Ishikawa (cell line): Measurements from ENCODE around the gene WEE2.

ENCODE experiments used
- EGR1 ChIP-seq: IDR thresholded peaks from 2 replicates; pipeline ENCODE4 v1.6.1; 2012
- EP300 ChIP-seq: IDR thresholded peaks from 2 replicates; pipeline ENCODE4 v1.6.1; 2012; ENCODE audit warnings: borderline replicate concordance
- NFIC ChIP-seq: IDR thresholded peaks from 2 replicates; pipeline ENCODE4 v1.6.1; 2012
- RAD21 ChIP-seq: IDR thresholded peaks from 2 replicates; pipeline ENCODE4 v1.6.1; 2012; ENCODE audit warnings: low read depth
- TEAD4 ChIP-seq: IDR thresholded peaks from 2 replicates; pipeline ENCODE4 v1.6.1; 2012
- YY1 ChIP-seq: IDR thresholded peaks from 2 replicates; pipeline ENCODE4 v1.6.1; 2012; ENCODE audit warnings: low read depth
- ZBTB7A ChIP-seq: IDR thresholded peaks from 2 replicates; pipeline ENCODE4 v1.6.1; 2012; ENCODE audit warnings: low read depth
- TF ChIP-seq, protein P1 (sequence below): IDR thresholded peaks from 2 replicates; pipeline ENCODE4 v1.6.1; 2012; ENCODE audit warnings: low read depth, mild to moderate bottlenecking

- TF ChIP-seq, protein P1, sequence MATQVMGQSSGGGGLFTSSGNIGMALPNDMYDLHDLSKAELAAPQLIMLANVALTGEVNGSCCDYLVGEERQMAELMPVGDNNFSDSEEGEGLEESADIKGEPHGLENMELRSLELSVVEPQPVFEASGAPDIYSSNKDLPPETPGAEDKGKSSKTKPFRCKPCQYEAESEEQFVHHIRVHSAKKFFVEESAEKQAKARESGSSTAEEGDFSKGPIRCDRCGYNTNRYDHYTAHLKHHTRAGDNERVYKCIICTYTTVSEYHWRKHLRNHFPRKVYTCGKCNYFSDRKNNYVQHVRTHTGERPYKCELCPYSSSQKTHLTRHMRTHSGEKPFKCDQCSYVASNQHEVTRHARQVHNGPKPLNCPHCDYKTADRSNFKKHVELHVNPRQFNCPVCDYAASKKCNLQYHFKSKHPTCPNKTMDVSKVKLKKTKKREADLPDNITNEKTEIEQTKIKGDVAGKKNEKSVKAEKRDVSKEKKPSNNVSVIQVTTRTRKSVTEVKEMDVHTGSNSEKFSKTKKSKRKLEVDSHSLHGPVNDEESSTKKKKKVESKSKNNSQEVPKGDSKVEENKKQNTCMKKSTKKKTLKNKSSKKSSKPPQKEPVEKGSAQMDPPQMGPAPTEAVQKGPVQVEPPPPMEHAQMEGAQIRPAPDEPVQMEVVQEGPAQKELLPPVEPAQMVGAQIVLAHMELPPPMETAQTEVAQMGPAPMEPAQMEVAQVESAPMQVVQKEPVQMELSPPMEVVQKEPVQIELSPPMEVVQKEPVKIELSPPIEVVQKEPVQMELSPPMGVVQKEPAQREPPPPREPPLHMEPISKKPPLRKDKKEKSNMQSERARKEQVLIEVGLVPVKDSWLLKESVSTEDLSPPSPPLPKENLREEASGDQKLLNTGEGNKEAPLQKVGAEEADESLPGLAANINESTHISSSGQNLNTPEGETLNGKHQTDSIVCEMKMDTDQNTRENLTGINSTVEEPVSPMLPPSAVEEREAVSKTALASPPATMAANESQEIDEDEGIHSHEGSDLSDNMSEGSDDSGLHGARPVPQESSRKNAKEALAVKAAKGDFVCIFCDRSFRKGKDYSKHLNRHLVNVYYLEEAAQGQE, result no peak
- TF ChIP-seq EGR1, result no peak
- no peak for TF ChIP-seq YY1
- TF ChIP-seq RAD21, result no peak
- no peak for TF ChIP-seq EP300
- no peak for TF ChIP-seq ZBTB7A
- TF ChIP-seq NFIC, result no peak
- TF ChIP-seq TEAD4, result no peak
Observed at GRCh38 chr7:141710301-141710700, 2.1 kb downstream of the WEE2 start.
